HG03280 (cell line): ENCODE results near the gene ANKS1B.
"Not testable (repeated sequence)": the region's sequence is repeated elsewhere in the genome, so short reads cannot be mapped to it uniquely, and the experiment has no call there.

Experiments used
- ATAC-seq: cut with Tn5 transposase; IDR thresholded peaks from one replicate; pipeline ENCODE4 v1.9.1; 2021; ENCODE audit warnings: mild to moderate bottlenecking, moderate library complexity; ENCODE audit not compliant: unreplicated experiment

The ANKS1B gene

DNA sequence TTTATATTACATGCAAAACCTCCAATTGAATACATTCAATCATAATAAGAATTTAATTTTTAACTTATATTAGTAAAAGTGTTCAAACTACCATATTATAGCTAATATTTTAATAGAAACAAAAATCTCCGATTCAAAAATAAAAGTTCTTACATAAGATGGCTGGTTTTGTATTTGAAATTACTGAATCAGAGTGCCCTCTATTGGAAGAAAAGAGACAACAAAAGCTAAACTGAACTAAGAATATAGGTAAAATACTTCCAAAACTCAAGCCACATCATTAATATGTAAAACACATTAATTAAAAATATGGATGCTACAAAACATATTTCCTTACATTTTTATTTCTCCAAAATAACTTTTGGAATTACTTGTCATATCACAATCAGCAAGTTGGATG lies 216.9 kb downstream of the ANKS1B start:
- ATAC-seq: no peak

DNA sequence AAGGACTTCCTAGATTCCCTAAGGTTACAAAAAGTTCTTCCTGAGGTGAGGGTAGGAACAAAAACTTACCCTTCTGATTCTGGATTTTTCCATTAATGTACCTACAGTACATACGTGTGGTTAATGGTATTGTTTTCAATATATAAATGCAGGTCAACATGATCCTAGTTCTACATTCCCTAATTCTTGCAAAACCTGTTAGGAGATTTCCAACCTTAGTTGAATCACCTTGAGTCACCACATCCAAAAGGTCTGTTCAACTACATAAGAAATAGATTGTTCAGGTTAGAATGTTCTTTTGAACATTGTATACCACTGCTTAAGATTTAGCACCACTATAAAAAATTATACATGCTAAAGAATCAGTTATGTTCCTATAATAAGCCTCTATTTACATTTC lies 218.3 kb downstream of the ANKS1B start:
- no peak for ATAC-seq

DNA sequence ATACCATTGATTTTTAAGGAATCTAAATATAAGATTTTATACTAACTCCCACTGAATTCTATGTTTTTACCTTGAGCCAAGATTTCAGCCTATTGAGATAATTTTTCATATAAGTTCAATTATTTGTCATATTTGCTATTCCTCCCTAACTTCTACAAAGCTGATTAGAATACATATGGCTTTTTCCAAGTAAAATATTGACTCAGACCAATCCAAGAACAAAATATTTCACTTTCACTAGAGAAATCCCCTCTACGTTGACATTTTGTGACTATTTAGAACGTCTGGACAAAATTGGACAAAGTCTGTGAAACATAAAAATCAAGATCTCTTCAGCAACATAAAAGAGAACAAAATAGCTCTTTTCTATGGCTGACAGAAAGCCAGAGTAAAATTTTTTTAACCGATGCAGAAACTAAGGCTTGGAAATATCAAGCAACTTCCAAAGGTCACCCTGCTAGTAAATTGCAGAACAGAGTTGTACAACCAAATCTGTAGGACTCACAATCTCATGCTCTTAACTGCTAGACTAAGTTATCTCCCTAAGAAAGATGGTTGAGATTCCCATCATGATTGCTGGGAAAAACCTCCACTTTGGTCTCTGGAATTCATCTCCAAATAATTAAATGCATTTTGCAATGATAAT lies 219.1 kb downstream of the ANKS1B start:
- ATAC-seq: no peak

DNA sequence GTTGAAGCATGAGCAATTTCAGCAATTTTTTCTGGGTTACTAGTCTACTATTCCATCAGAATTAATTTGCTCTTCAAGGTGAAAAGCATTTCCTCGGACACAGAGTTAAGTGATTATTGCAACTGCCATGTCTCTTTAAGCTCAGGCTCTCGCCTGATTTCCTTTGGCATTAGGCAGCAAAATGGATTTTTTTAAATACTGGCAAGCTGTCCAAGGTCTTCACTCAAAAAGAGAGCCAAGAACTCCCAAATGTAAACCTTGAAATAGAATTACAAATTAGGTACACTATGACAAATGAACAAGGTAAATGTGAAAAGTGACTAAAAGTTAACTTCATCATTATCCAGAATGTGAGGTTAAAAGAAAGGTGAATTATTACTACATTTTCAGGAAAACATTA lies 225.3 kb downstream of the ANKS1B start:
- no peak for ATAC-seq

DNA sequence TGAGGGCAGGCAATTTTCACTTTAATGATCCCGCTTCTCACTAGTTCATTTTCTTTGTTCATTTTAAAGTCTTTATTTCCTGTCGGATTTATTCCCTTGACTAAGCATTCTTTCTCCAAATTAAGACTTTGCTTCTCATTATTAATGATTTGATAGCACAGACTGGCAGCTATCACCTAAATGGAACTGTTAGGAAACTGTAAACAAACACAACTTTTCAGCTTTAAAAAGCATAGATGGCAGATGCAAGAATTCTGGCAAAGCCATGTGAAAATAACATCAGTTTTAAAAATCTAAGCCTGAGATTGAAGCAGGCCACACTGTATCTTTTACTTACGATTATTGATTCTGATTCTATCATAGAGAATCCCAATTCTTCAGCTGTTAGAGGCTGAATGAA lies 225.7 kb downstream of the ANKS1B start:
- ATAC-seq: no peak

DNA sequence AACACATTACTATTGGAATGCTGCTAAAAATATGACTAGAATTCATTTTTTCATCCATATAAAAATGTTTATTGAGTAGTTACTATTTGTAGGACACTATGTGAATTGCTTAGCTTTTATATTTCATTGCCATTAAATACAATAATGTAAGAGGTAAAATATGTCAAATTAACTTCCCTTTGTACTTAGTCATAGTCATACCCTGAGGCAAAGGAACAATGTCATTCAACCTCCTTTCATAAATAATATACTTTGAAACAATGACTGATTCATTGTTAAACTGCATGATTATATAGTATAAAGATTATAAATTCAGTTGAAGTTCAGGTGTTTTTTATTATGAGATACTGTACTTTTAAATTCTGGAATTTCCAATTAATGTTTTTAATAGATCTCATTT lies 232.0 kb downstream of the ANKS1B start:
- no peak for ATAC-seq

DNA sequence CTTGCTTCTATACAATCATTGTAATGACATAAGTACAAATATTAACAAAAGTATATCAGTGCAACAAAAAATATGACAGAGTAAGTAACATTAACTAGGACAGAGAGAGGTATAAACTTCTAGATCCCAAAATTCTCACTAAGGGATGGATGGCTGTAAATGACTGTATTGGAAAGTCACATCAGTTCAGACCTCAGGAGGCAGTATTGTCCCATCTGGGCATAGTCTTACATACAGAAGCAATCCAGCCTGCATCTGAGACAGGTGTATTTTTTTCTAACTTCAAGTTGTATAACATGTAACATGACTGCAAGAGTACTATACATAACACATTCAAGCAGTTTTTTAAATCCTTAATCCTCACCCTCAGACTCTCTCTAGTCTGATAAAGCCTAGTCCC lies 238.2 kb downstream of the ANKS1B start:
- ATAC-seq: no peak

DNA sequence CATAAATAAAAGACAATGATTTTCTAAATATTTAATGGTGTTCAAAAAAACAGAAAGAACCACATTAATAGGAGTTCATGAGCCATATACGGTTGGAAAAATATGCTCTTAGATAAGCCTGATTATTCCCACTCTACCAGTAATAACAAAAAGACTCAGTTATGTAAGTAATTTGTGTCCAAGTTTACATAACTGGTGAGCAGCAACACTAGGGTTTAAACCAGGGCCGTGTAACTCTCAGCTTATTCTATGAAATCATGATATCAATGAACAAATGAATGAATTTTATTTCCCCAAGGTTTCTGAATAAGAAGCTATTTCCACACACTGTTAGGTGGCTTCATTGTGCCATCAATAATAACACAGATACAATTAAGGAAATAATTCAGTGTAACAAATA lies 238.8 kb downstream of the ANKS1B start:
- no peak for ATAC-seq

DNA sequence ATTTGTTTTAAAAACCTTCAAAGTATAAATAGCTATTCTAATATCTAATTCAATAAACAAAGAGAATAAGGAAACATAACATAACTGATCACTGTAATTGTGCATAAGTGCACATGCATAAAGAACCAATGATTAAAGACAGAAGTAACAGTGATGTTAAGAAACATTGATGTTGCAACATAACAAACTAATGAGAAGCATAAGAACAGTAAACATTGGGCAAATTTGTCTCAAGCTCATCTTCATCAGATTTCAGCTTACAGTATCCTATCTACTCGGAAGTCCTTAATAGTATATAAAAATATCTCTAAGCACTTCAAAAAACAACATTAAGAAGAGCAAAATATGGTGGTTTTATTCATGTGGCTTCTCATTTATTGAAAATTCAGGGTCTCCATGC lies 239.6 kb downstream of the ANKS1B start:
- ATAC-seq: no peak

DNA sequence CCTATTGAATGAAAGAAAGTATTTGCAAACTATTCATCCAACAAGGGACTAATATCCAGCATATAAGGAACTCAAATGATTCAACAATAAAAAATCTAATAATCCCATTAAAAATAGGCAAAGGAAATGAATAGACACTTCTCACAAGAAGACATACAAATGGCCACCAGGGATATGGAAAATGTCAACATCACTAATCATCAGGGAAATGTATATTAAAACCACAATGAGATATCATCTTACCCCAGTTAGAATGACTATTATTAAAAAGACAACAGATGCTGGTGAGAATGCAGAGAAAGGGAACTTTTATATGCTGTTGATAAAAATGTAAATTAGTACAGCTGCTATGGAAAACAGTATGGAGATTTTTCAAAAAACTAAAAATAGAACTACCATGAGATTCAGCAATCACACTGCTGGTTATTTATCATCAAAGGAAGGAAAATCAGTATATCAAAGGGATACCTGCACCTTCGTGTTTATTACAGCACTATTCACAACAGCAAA lies 247.9 kb downstream of the ANKS1B start:
- ATAC-seq: no peak

DNA sequence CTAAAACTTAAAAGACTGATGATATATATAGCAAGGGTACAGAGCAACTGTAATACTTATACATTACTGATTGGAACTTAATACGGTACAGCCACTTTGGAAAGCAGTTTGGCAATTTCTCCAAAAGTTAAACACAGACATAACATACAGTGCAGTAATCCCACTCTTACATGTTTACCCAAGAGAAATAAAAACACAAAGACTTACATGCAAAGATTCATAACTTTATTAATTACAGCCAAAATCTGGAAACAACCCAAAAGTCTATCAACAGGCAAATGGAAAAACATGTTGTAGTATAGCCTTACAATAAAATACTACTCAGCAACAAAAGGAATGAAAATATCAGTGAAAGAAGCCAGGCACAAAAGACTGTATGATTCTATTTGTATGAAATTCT lies 252.6 kb downstream of the ANKS1B start:
- ATAC-seq: no peak

DNA sequence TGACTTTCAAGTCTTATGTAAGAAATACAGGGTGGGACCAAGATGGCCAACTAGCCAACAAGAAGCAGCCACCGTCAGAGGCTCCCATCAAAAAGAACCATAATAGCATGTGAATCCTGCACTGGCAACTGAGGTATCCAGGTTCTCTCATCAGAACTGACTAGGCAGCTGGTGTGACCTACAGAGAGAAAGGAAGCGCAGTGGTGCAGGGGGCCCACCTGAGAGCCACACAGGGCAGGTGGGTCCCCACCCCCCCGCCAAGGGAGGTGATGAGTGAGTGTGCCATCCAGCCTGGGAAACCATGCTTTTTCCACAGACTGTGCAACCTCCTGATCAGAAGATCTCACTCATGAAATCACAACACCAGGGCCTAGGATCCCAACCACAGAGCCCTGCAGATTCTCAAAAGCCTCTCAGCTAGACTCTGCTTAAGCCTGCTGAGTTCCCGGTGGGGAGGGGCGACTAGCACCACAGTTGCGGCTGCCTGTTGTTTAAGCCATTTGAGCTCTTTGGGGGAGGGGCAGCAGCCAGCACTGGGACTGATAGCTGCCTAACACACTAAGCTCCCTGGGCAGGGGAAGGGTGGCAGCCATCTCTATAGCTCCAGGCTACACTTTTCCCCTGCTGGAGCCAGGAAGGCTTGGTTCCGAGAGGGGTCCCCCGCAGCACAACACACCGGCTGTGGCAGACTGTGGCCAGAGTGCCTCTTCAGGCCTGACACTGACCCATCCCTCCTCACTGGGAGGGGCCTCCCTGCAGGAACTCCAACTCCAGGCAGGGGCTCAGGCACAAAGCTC lies 261.8 kb downstream of the ANKS1B start:
- no peak for ATAC-seq

DNA sequence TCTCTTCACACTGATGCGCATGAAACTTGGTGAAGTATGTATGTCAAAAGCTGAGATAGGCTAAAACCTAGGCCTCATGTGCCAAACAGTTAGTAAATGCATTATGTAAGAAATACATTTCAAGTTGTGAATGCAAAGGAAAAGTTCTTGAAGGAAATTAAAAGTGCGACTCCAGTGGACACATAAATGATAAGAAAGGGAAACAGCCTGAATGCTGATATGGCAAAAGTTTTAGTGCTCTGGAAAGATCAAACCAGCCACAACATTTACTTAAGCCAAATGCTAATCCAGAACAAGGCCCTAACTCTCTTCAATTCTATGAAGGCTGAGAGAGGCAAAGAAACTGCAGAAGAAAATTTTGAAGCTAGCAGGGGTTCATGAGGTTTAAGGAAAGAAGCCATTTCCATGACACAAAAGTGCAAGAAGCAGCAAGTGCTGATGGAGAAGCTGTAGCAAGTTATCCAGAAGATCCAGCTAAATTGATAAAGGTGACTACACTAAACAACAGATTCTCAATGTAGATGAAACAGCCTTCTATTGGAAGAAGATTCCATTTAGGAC lies 262.9 kb downstream of the ANKS1B start:
- ATAC-seq: no peak

DNA sequence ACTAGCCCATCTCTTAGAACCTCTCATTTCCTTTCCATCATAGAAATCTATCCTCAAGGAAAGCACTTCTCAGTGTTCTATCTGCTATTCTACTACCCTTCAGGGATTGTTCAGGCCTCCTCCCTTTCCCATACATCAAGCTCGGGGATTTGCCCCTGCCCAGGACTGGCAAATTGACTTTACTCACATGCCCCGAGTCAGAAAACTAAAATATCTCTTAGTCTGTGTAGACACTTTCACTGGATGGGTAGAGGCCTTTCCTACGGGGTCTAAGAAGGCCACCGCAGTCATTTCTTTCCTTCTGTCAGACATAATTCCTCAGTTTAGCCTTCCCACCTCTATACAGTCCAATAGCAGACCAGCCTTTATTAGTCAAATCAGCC lies 264.7 kb downstream of the ANKS1B start:
- not testable (repeated sequence) for ATAC-seq

DNA sequence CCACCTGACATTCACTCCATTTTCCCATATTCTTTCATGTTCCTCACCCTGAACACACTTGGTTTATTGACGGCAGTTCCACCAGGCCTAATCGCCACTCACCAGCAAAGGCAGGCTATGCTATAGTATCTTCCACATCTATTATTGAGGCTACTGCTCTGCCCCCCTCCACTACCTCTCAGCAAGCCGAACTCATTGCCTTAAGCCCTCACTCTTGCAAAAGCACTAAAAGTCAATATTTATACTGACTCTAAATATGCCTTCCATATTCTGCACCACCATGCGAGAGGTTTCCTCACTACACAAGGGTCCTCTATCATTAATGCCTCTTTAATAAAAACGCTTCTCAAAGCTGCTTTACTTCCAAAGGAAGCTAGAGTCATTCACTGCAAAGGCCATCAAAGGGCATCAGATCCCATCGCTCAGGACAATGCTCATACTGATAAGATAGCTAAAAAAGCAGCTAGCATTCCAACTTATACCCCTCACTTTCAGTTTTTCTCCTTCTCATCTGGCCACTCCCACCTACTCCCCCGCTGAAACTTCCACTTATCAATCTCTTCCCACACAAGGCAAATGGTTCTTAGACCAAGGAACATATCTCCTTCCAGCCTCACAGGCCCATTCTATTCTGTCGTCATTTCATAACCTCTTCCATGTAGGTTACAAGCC lies 265.2 kb downstream of the ANKS1B start:
- not testable (repeated sequence) for ATAC-seq

DNA sequence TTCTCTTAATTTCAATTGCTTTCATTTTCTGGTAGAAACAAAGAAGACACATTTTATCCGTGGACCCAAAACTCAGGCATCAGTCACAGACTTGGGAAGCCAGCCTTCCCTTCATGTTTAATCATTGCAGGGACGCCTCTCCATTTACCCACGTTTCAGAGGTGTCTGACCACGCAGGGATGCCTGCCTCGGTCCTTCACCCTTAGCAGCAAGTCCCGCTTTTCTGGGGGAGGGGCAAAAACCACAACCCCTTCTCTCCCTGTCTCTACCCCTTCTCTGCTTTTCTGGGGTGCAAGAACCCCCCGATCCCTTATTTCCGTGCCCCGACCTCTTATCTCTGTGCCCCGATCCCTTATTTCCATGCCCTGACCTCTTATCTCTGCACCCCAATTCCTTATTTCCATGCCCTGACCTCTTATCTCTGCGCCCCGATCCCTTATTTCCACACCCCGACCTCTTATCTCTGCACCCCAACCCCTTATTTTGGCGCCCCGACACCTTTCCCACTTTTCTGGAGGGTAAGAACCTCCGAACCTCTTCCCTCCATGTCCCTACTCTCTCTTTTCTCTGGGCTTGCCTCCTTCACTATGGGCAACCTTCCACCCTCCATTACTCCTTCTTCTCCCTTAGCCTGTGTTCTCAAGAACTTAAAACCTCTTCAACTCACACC lies 268.8 kb downstream of the ANKS1B start:
- not testable (repeated sequence) for ATAC-seq

DNA sequence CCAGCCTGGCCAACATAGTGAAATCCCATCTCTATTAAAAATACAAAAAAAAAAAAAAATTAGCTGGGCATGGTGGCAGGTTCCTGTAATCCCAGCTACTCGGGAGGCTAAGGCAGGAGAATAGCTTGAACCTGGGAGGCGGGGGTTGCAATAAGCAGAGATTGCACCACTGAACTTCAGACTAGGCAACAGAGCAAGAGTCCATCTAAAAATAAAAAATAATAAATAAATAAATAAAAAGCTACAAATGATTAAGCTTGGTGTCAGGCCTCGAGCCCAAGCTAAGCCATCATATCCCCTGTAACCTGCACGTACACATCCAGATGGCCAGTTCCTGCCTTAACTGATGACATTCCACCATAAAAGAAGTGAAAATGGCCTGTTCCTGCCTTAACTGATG lies 269.8 kb downstream of the ANKS1B start:
- not testable (repeated sequence) for ATAC-seq

DNA sequence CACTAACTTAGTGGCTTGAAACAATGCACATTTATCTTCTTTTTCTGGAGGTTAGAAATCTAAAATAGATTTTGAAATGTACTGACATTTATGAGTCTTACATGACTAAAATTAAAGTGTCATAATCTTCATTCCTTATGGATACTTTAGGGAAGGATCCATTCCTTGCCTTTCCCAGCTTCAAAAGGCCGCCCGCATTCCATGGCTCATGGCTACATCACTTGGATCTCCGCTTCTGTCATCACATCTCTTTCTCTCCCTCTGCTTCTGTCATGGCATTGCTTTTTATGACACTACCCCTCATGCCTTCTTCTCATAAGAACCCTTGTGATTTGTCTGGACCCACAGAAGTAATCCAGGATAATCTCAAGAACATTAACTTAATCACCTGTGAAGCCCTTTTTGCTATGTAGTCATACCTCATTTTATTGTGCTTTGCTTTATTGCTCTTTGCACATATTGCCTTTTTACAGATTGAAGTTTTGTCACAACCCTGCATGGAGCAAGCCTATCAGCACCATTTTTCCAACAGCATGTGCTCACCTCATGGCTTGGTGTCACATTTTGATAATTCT lies 270.7 kb downstream of the ANKS1B start:
- ATAC-seq: no peak

DNA sequence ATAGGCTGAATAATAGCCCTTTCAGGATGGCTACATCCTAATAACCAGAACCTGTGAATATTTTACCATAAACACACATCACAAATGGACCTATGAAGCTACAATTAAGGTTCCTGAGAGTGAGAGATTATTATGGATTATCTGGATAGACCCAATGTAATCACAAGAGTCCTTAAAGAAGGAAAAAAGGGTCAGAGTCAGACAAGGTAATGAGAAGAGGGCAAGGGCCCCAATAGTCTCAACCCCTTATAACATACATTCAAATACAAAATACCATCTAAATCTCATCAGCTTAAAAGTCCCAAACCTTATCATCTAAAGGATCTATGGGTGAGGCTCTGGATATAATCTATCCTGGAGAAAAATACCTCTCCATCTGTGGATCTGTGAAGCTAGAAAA lies 272.5 kb downstream of the ANKS1B start:
- ATAC-seq: no peak

DNA sequence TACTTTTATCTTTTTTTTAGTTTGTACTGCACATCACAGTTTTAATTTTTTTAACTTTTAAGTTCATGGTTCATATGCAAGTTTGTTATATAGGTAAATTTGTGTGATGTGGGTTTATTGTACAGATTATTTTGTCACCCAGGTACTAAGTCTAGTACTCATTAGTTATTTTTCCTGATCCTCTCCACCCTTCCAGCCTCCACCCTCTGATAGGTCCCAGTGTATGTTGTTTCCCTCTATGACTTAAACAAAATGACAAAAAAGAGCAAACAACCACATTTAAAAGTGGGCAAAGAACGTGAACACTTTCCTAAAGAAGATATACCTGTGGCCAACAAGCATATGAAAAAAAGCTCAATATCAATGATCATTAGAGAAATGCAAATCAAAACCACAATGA lies 273.5 kb downstream of the ANKS1B start:
- ATAC-seq: no peak

DNA sequence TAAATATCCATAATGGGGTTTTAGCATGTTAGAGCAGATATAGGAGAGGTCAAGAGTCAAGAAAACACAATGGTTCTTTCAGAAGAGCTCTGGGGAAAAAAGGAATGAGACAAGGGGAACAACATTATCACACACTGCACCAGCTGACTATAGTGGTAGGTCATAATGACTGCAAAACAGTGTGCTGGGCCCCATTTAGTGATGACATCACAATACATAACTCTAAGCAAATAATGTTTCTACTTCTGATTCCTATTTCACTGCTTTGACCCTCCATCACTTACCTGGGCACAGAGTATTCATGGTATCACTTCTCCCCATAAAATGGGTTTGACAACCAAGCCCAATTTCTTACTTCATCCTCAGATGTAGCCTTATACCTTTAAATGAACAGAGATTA lies 275.1 kb downstream of the ANKS1B start:
- ATAC-seq: no peak
